PFSK-1 (cell line): ENCODE data around the gene BMP7.

ENCODE experiments used
- FOXP2 ChIP-seq: optimal IDR thresholded peaks from 2 replicates; pipeline ENCODE3; 2011; ENCODE audit warnings: borderline replicate concordance, control low read depth, inconsistent platforms; ENCODE audit not compliant: insufficient read depth; ENCODE audit errors: extremely low read length, extremely low read depth
- POLR2AphosphoS5 ChIP-seq: IDR thresholded peaks from 2 replicates; pipeline ENCODE4 v1.6.1; 2012; ENCODE audit warnings: low read depth, mild to moderate bottlenecking, control low read depth, low read length, moderate library complexity
- REST ChIP-seq, 2 experiments: IDR thresholded peaks; 2 replicates each; pipeline versions ENCODE4 v1.6.1 to v1.8.0; 2011 to 2012; ENCODE audit warnings: low read depth in 2 of 2, low read length in 2 of 2, control low read depth in 1 of 2, inconsistent platforms in 1 of 2, mild to moderate bottlenecking in 1 of 2, moderate library complexity in 1 of 2; ENCODE audit not compliant: insufficient read depth in 1 of 2
- SIN3A ChIP-seq: IDR thresholded peaks from 2 replicates; pipeline ENCODE4 v1.6.1; 2012; ENCODE audit warnings: mild to moderate bottlenecking, low read length, moderate library complexity, borderline replicate concordance; ENCODE audit not compliant: insufficient read depth
- TAF1 ChIP-seq: IDR thresholded peaks from 2 replicates; pipeline ENCODE4 v1.6.1; 2012; ENCODE audit warnings: low read length, control low read depth, borderline replicate concordance; ENCODE audit not compliant: insufficient read depth

BMP7 gene

GRCh38 chr20:57137676-57138075, 128.8 kb downstream of the BMP7 start:
- no peak for TF ChIP-seq FOXP2
- no peak for TF ChIP-seq SIN3A
- TF ChIP-seq REST (IDR thresholded peaks at IDR 0.05; ENCODE audit: insufficient read depth in 1 of 2, low read depth in 2 of 2, low read length in 2 of 2) = no peak
- no peak for TF ChIP-seq TAF1
- TF ChIP-seq POLR2AphosphoS5 = no peak

GRCh38 chr20:57136734-57137133, 129.7 kb downstream of the BMP7 start:
- no peak for TF ChIP-seq SIN3A
- no peak for TF ChIP-seq TAF1

DNA sequence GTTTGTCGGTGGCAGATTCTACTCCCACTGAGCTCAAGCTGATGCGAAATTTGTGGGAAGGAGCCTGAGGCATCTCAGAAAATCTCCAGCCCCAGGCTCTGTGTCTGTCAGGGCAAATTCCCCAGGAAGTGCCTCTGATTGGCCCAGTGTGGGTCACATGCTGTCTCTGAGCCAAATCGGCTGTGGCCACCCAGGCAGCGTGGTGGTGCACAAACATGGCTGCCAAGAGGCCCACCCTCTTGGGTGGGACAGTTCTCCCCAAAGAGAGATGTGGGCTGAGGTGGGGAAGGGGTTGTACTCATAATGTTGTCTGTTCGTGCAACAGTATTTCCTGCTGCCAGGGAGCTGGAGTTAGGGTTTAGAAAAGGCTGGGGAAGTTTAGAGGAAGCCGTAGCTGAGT, 130.6 kb downstream of the BMP7 start:
- TF ChIP-seq POLR2AphosphoS5 = no peak
- no peak for TF ChIP-seq FOXP2
- no peak for TF ChIP-seq SIN3A
- no peak for TF ChIP-seq TAF1
- no peak for TF ChIP-seq REST (IDR thresholded peaks at IDR 0.05; ENCODE audit: insufficient read depth in 1 of 2, low read depth in 2 of 2, low read length in 2 of 2)

DNA sequence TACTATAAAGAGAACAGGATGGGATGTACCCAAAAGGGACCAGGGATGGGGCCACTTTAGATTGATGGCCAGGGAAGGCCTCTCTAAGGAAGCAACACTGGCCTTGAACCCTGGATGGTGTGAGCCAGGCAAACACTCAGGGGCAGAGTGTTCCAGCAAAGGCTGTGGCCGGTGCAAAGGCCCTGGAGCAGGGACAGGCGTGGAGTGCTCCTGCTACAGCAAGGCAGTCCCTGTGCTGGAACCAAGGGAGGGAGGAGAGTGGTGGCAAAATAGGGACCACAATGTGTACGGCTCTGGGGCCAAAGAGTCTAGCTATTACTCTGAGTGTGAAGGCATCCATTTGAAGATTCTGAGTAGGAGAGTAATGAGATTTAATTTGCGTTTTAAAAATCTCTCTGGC, 131.6 kb downstream of the BMP7 start:
- TF ChIP-seq POLR2AphosphoS5 = no peak
- no peak for TF ChIP-seq SIN3A
- TF ChIP-seq FOXP2 = no peak
- TF ChIP-seq TAF1 = no peak
- no peak for TF ChIP-seq REST (IDR thresholded peaks at IDR 0.05; ENCODE audit: insufficient read depth in 1 of 2, low read depth in 2 of 2, low read length in 2 of 2)

DNA sequence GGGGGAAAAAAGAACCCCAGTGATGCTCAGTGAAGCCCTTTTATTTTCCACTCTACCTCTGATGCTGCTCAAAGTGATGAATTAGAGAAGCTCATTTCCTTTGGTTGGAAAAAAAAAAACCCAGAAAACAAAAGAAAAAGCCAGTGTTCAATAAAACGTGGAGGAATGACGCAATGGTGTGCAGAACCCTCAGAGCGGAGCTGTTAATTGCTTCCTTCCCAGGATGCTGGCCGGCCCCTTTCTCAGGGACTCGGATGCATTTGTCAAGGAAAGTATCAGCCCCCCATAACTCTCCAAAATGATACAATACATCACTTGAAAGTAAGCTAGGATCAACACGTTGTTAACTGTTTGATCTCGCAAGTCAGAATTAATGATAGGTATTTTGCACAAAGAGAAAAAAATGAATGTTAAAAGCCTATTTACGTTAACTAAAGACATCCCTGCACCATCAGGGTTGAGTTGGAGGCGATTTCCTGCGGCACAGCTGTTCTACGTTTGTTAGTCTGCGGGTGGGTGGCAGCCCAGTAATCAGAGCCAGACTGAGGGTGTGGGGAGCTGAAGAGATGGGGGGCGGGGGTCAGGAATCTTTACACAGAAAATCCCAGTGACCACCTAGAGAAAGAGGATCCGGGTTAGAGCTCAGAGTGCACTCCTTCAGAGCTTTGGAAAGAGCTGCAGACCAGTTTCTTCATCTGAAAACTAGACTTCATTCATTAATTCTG, 132.4 kb downstream of the BMP7 start:
- TF ChIP-seq SIN3A (no peak), FOXP2 (no peak), TAF1 (no peak), REST (IDR thresholded peaks at IDR 0.05; ENCODE audit: insufficient read depth in 1 of 2, low read depth in 2 of 2, low read length in 2 of 2) (no peak), POLR2AphosphoS5 (no peak)
